ENCODE data around the gene DNAL1.

The DNAL1 gene

GRCh38 chr14:73726025-73726961 is 81.5 kb downstream of the DNAL1 start:
- DNase-seq: no peak

GRCh38 chr14:73727166-73727565 is 82.4 kb downstream of the DNAL1 start:
- no peak for DNase-seq

DNA sequence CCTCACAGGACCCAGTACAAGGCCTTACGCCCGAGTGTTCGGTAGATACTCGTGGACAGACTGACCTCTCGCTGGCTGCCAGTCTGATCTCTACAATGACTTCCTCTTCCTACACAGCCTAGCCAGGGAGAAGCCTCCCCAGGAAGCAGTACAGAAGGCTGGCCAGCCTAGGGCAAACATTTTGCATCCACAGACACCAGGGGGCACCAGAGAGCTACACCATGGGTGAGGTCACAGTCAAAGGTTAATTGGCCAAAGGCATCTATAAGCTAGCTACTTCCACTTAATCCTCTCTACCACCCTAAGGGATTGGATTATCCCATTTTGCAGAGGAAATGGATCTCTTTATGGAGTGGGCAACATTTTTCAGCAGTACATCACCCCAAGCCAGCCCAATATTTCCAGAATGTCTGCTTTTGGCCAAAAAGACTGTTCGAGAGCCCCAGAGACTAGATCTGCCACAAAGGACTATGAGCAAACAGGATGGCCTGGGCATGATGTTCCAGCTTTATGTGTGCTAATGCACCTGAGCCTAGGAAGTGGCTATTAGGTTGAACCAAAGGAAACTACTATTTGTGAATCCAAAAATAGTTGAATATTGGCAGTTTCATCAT is 84.0 kb downstream of the DNAL1 start:
- peak; percentile 73 for DNase-seq

GRCh38 chr14:73729556-73730265 is 84.9 kb downstream of the DNAL1 start:
- DNase-seq: no peak

DNA sequence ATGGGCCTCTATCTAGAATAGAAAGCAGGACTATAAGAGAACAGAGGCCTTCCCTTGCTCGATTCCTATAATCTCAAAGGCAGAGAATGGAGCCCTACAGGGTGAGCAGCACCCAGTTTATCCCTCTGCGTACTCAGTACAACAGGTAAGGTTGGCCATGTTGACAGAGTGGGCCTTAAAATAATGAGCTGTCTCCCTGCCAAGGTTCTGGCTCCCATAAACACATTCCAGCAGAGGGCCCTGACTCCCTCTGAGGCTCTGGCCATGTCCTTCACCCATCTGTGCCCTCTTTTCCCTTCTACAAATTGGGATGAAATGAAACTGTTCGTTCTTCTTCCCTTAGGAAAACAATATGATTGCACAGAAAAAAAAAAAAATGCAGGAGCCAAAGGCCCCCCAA is 86.3 kb downstream of the DNAL1 start:
- no peak for DNase-seq

DNA sequence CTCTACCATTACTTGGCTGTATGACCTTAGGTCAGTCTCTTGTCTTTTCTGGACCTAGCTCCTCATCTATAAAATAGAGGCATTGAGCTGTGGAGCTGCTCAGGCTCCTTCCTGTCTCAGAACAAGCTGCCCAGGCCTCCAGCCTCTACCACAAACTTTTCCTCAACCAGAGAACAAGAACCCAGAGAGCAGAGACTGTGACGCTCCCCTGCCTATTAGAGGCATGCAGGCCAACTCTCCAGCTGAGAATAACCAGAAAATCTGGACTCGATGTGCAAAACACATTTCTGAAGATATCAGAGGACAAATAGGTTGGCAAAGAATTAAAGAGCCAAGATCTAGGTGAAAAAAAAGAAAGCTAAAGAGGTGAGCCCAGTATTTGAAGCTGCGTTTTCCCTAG is 87.2 kb downstream of the DNAL1 start:
- no peak for DNase-seq

- no peak for DNase-seq
Measured at GRCh38 chr14:73736842-73737241, 92.1 kb downstream of the DNAL1 start.

DNA sequence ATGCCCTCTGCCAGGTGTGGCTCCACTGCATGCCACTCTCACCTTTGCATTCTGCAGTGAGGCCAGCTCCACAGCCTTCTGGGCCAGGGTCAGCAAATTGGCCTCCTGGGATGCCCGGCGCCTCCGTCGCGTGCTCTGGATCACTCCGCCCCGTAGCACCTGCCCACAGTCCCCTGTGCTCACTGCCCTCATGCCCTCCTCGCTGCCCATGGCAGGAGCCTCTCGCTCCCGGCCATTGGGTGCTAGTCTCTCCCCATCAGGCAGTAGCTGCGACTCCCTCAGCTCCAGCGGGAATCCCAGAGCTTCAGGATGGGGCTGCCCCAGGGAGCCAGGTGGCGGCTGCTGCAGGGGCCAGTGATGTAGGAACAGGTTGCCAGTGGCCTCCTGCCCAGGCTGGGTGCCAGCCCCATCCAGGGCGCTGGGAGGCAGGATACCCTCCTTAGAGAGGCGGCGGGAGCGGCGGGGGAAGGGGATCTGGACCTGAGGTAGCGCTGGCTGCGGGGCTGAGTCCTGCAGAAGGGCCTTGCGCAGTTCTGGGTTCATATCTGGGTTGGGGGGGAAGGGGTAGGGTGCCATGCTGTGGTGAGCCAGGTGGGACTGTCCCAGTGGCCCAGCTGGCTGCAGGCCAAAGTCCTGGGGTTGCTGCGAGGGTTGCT is 93.9 kb downstream of the DNAL1 start:
- DNase-seq: no peak

GRCh38 chr14:73739174-73739898 is 94.5 kb downstream of the DNAL1 start:
- DNase-seq: no peak

DNA sequence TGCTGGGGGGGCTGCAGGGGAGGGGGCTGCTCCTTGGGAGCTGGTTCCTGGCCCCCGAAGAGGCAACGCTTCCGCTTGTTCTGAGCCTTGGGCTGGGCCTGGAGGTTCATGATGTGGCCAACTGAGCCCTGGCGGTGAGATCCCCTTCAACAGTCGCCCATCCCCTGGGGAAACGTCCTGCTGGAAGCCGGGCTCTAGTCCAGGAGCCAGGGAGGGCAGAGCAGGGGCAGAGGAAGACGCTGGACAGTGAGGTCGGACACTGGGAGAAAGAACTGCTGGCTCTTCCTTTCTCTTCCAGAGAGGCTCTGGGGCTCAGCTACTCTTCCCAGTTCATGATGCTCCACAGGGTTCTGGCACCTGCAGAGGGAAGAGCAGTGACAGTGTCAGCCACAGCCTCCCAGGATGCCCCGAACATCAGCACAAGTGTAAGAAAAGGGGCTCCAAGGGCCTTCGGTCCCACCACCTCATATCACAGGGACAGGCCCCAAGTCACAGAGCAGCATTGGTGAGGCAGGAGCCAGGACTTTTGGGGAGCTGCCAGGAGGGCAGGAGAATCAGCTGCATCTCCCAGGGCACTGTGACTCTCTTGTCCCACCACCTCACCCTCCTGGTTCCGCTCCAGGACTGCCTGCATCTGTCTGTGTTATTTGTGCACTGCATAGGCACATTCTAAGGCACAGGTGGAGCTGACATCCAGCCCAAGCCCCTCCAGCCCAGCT is 95.3 kb downstream of the DNAL1 start:
- DNase-seq: no peak

GRCh38 chr14:73740618-73741326 is 96.0 kb downstream of the DNAL1 start:
- no peak for DNase-seq

GRCh38 chr14:73741386-73741875 is 96.6 kb downstream of the DNAL1 start:
- DNase-seq: no peak

DNA sequence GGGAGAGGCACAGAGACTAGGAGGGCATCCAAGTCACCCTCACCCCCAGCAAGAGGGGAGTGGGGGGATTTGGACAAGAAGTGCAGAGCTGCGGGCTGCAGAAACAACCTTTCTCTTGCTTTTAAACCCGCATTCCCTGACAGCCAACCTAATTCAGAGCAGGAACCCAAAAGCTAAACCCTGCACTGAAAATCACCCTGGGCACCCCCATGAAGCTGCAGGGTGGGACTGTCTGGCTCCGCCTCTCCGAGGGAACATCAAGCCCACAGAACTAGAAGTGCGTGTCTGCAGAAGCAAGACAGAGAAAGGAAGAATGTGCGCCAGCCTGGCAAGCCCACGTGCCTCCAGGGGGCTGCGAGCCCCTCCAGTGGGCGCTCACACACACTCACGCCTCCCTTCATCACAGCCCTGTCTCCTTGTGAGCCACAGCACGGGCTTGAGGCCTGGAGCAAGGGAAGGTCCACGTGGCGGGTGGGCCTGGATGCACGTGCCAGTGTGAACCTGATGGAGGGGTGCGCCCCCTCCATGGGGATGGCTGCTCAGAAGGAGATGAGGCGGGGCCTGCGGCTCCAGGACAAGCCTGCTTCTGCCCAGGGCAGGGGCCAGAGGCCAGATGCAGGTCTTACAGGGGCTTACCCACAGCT is 97.2 kb downstream of the DNAL1 start:
- DNase-seq: no peak

DNA sequence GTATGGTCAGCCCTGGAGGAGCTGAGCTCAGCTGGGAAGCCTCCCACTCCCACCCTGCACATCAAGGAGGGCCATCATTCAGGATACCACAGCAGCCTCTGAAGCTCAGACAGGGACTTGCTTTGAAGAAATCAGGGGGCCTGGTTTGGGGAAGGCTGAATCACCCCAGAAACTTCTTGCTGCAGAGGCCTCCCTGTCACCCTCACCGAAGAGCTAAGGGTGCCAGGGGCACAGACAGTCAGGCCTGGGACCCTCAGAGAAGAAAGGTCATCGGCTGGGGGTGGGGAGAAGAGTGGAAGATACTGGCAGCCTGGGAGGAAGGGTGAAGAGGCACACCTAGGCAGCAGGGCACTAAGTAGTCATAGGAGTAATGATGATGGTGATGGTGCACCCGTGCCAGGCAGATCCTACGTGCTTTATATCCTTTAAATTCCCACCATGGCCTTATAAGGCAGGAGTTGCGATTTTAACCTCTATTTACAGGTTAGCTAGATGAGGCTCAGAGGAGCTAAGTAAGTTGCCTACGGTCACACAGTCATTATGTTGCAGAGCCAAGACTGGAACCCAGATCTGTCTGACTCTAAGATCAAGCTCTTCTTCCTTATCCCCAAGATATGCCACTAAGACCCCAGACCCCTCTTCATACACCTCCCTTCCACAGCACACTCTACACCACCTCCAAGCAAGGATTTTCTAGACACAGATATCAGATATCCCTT is 97.9 kb downstream of the DNAL1 start:
- no peak for DNase-seq

GRCh38 chr14:73743431-73743931 is 98.7 kb downstream of the DNAL1 start:
- no peak for DNase-seq

DNA sequence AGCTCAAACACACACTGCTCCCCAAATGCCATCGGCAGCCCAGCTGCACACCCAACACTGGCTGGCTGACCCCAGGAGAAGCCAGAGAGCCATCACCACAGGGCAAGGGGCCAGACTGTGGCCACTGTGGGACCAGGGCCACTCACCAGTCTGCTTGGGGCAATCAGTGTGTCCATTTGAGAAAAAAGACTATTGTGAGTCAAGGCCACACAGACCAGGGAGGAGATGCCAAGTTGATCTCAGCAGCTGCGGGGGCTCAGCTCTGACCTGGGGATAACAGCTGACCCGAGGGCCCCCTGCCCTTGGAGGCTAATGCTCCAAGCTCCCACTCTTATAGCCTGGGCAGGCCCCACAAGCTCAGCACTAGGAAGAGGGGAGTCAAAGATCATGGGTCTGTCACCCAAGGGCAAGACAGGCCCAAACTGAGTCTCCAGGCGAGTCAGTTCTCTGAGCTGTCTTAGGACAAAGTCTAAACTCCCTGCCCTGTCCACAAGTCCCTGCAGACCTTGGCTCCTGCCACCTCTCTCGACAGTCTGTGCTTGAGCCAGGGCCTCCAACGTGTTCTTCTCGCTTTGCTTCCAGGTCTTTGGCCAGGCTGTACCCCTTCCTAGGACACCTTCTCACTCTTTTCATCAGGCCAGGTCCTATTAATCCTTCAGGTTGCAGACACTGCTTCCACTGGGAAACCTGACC is 99.5 kb downstream of the DNAL1 start:
- no peak for DNase-seq

GRCh38 chr14:73744874-73745529 is 100.2 kb downstream of the DNAL1 start:
- no peak for DNase-seq

Measured in SHP77 treated with DMSO at 0.1 percent for 48 hours (cell line).